HuH-7.5 (cell line): ENCODE measurements around the gene IPO4.

Experiments
- DNase-seq: peaks from one replicate; pipeline ENCODE4 v3.0.0; 2011; ENCODE audit warnings: low spot score

IPO4 gene

DNA sequence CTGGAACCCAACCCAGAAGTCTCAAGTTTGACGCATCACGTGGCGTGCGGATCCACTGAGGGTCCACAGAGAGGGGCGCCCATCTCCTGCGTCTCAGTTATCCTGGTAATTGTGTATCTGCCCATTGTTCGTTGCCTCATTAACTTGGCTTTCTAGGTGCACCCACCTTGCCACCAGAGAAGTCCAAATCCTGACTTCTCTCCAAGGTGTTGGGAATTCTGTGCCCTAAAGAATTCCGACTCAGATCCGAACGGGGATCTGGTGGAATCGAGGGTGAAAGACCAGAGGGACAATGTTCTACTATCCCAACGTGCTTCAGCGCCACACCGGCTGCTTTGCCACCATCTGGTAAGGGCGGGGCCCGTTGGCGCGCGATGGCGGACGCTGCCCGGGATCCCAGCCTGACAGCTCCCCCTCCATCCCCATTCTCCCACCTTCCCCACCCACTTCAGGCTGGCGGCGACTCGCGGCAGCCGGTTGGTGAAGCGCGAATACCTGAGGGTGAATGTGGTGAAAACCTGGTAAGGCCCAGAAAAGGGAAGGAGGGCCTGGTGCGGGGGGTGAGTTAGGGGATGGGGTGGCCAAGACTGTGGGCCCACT is 16.3 kb downstream of the IPO4 start:
- DNase-seq: no peak

GRCh38 chr14:24171422-24172260 is 17.0 kb downstream of the IPO4 start, which contains the start of gene REC8:
REC8 (plus strand) TSS chr14:24172080; CDS start chr14:24172553, 473 bp downstream.
- DNase-seq: no peak

DNA sequence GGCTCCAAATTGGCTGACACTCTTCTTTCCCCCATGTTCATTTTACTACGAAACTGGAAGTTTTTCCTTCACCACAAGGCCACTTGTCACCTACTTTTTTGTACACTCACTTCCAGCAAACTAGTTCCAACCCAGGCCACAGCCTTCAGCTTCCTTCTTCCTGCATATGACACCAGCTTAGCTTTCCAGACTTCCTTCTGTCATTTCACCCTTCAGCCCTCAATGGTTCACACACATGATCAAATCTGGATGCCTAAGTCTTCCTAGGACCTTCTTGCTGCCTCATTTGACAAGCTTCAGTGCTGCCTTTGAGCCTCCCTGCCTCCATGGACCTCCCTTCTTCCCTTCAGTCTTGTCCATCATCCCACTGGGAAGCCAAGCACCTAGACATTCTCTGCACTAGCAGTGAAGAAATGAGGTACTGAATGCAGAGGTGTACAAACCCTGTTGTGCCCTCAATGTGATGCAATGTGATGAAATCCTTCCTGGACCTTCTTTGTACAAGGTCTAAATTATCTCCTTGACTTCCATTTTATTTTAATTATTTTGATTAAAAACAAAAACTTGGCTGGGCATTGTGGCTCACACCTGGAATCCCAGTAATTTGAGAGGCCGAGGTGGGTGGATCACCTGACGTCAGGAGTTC is 21.0 kb downstream of the IPO4 start:
- DNase-seq: no peak

- no peak for DNase-seq
Observed at GRCh38 chr14:24165785-24166184, 22.8 kb downstream of the IPO4 start.

DNA sequence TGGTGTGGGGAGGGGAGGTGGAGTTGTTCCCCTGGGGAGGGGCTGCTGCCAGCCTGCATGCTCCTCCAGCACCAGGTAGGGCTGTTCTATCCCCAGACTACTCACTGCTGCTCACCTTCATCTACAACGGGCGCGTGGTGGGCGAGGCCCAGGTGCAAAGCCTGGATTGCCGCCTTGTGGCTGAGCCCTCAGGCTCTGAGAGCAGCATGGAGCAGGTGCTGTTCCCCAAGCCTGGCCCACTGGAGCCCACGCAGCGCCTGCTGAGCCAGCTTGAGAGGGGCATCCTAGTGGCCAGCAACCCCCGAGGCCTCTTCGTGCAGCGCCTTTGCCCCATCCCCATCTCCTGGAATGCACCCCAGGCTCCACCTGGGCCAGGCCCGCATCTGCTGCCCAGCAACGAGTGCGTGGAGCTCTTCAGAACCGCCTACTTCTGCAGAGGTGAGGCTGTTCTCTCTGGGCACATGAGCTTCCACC is 24.1 kb downstream of the IPO4 start:
- DNase-seq: no peak

- DNase-seq: no peak
Observed at GRCh38 chr14:24162093-24162492, 26.5 kb downstream of the IPO4 start.

DNA sequence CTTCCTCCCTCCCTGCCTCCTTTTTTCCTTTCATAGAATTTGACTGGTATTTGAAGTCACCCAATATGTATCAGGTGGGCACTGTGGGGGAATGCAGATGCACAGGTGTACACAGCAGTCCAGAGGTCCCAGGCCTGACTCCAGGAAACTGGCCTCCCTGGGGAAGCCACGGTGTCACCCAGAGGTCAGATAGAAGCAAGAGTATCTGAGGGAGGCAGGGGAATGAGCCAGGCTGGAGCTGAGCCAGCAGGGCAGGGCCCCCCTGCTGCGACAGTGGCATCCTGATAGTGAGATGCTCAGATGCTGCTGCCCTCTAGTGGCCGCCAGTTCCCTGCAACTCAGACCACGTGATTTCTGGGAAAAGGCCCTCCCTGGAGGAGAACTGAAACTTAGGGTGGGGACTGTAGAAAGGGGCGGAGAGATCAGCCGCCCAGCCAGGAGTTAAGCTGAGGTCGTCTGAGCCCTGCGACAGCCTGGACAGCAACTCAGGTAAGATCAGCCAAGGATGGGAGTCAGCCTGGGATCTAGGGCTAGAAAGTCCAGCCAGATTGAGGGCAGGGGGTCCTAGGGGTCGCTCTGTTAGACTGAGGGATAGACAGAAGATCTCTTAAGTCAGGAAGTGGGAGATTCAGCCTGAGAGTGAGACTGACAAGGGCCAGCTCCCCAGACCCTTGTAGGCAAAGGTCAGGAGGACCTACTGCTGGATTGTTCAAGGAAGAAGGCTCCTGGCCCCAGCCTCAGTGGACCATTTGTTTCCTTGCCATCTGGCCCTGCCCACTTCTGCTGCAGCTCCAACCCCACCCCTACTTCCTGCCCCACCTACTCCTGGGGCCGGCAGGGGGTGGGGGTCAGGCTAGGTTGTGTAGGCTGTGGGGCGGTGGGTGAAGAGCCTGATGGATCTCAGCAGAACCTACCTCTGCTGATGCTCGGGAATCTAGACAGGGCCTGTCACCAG is 27.5 kb downstream of the IPO4 start, which contains the start of gene IRF9:
IRF9 (plus strand) TSS at position 416 of the 955 bp plus-strand sequence. CDS start 880 bp downstream, outside the sequence.
- DNase-seq: peak; percentile 97

DNA sequence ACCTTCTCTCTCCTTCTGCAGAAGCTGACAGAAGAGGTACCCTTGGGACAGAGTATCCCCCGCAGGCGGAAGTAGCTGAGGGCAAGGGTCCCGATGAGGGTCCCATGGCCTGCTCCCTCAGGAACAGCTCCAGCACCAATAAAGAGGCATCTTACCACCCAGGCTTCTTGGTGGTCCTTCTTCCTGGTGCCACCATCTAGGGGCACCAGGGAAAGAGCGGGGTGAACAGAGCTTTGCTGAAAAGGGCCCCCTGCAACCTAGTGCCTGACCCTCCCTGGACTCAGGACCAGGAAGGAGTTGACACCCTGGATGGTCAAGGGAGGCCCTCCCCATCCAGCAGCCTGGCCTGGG is 28.1 kb downstream of the IPO4 start:
- no peak for DNase-seq

- no peak for DNase-seq
Observed at GRCh38 chr14:24159777-24160498, 28.7 kb downstream of the IPO4 start.

GRCh38 chr14:24157331-24157730 is 31.3 kb downstream of the IPO4 start:
- no peak for DNase-seq

GRCh38 chr14:24156840-24157239 is 31.8 kb downstream of the IPO4 start:
- DNase-seq: no peak

- DNase-seq: no peak
Observed at GRCh38 chr14:24155100-24155499, 33.5 kb downstream of the IPO4 start.

- DNase-seq: no peak
Observed at GRCh38 chr14:24151404-24152080, 37.1 kb downstream of the IPO4 start.

GRCh38 chr14:24150993-24151392 is 37.6 kb downstream of the IPO4 start:
- no peak for DNase-seq

DNA sequence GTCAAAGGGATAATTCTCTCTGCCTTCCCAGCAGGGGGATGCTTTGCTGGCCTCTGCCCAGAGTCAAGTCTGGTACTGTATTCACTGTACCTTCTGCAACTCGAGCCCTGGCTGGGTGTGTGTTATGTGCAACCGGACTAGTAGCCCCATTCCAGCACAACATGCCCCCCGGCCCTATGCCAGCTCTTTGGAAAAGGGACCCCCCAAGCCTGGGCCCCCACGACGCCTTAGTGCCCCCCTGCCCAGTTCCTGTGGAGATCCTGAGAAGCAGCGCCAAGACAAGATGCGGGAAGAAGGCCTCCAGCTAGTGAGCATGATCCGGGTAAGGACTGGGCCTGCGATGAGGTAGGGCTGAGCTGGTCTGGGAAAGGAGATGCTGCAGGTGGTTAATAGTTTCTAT is 38.0 kb downstream of the IPO4 start:
- DNase-seq: no peak

GRCh38 chr14:24150061-24150460 is 38.6 kb downstream of the IPO4 start:
- no peak for DNase-seq

- no peak for DNase-seq
Observed at GRCh38 chr14:24149302-24149969, 39.2 kb downstream of the IPO4 start.

- DNase-seq: no peak
Observed at GRCh38 chr14:24147761-24148428, 40.7 kb downstream of the IPO4 start.
